HG03354 (cell line): Measurements from ENCODE around the gene TMEM94.
"Not testable (repeated sequence)": the region's sequence is repeated elsewhere in the genome, so short reads cannot be mapped to it uniquely, and the experiment has no call there.

ENCODE experiments used
- ATAC-seq: cut with Tn5 transposase; IDR thresholded peaks from one replicate; pipeline ENCODE4 v1.9.1; 2021; ENCODE audit warnings: mild to moderate bottlenecking; ENCODE audit not compliant: unreplicated experiment, poor library complexity, severe bottlenecking

TMEM94 gene

GRCh38 chr17:75518983-75519537 lies 62.6 kb downstream of the TMEM94 start:
- no peak for ATAC-seq

- ATAC-seq: not testable (repeated sequence)
Observed at GRCh38 chr17:75520413-75520812, 64.0 kb downstream of the TMEM94 start.

GRCh38 chr17:75521290-75521689 lies 64.9 kb downstream of the TMEM94 start:
- ATAC-seq: no peak

GRCh38 chr17:75521951-75522727 lies 65.7 kb downstream of the TMEM94 start:
- no peak for ATAC-seq

GRCh38 chr17:75523647-75524046 lies 67.2 kb downstream of the TMEM94 start:
- ATAC-seq: no peak

- no peak for ATAC-seq
Observed at GRCh38 chr17:75524269-75524969, 68.0 kb downstream of the TMEM94 start.

GRCh38 chr17:75524970-75525805 lies 68.8 kb downstream of the TMEM94 start, which contains the start of gene LLGL2:
Gene LLGL2 (plus strand): TSS chr17:75525697. CDS start chr17:75543427, 17,730 bp downstream.
- ATAC-seq: peak; percentile 82

- no peak for ATAC-seq
Observed at GRCh38 chr17:75525806-75526554, 69.5 kb downstream of the TMEM94 start.

- ATAC-seq: no peak
Observed at GRCh38 chr17:75526555-75527270, 70.3 kb downstream of the TMEM94 start.

GRCh38 chr17:75530837-75531720 lies 74.6 kb downstream of the TMEM94 start:
- no peak for ATAC-seq

GRCh38 chr17:75531721-75532072 lies 75.3 kb downstream of the TMEM94 start:
- ATAC-seq: no peak

- ATAC-seq: no peak
Observed at GRCh38 chr17:75535119-75535537, 78.7 kb downstream of the TMEM94 start.

GRCh38 chr17:75535871-75536270 lies 79.4 kb downstream of the TMEM94 start:
- no peak for ATAC-seq

- no peak for ATAC-seq
Observed at GRCh38 chr17:75536366-75536765, 79.9 kb downstream of the TMEM94 start.

GRCh38 chr17:75539967-75540729 lies 83.7 kb downstream of the TMEM94 start:
- ATAC-seq: no peak

GRCh38 chr17:75540923-75541503 lies 84.6 kb downstream of the TMEM94 start:
- ATAC-seq: no peak

GRCh38 chr17:75542229-75542628 lies 85.8 kb downstream of the TMEM94 start:
- ATAC-seq: no peak
